Measurements from ENCODE around the gene TSPAN18.

The TSPAN18 gene

GRCh38 chr11:44729063-44729462 is 2.3 kb downstream of the TSPAN18 start:
- TF ChIP-seq CTCF (IDR thresholded peaks at IDR 0.05; ENCODE audit: insufficient read depth, low read length, poor library complexity, severe bottlenecking): no peak
- H3K27me3 ChIP-seq (replicated peaks; ENCODE audit: control insufficient read depth, insufficient read depth, low read length): no peaks in the 10 kb centered on the region; the same call in none of the 2 replicates
- H3K4me3 ChIP-seq (replicated peaks; ENCODE audit: low read depth, low read length): no peak overlapping the region
- H3K36me3 ChIP-seq (ENCODE audit: control insufficient read depth, insufficient read depth, low read length): no peaks in the 10 kb centered on the region
- DNase-seq (ENCODE audit: extremely low read depth, insufficient read length): no peak

GRCh38 chr11:44729713-44730112 is 3.0 kb downstream of the TSPAN18 start:
- Histone ChIP-seq H3K4me3 (replicated peaks; ENCODE audit: low read depth, low read length) (no peak overlapping the region), H3K36me3 (ENCODE audit: control insufficient read depth, insufficient read depth, low read length) (no peaks in the 10 kb centered on the region), H3K27me3 (replicated peaks; ENCODE audit: control insufficient read depth, insufficient read depth, low read length) (no peaks in the 10 kb centered on the region; the same call in none of the 2 replicates)
- TF ChIP-seq CTCF (IDR thresholded peaks at IDR 0.05; ENCODE audit: insufficient read depth, low read length, poor library complexity, severe bottlenecking): no peak
- no peak for DNase-seq (ENCODE audit: extremely low read depth, insufficient read length)

GRCh38 chr11:44730775-44731174 is 4.0 kb downstream of the TSPAN18 start:
- TF ChIP-seq CTCF (IDR thresholded peaks at IDR 0.05; ENCODE audit: insufficient read depth, low read length, poor library complexity, severe bottlenecking): no peak
- no peak for DNase-seq (ENCODE audit: extremely low read depth, insufficient read length)
- no peaks in the 10 kb centered on the region; the same call in none of the 2 replicates for H3K27me3 ChIP-seq (replicated peaks; ENCODE audit: control insufficient read depth, insufficient read depth, low read length)

GRCh38 chr11:44731685-44732430 is 5.1 kb downstream of the TSPAN18 start:
- Histone ChIP-seq H3K36me3 (ENCODE audit: control insufficient read depth, insufficient read depth, low read length) (no peaks in the 10 kb centered on the region), H3K4me3 (replicated peaks; ENCODE audit: low read depth, low read length) (no peak overlapping the region), H3K27me3 (replicated peaks; ENCODE audit: control insufficient read depth, insufficient read depth, low read length) (no peaks in the 10 kb centered on the region; the same call in none of the 2 replicates)
- DNase-seq (ENCODE audit: extremely low read depth, insufficient read length): no peak
- no peak for TF ChIP-seq CTCF (IDR thresholded peaks at IDR 0.05; ENCODE audit: insufficient read depth, low read length, poor library complexity, severe bottlenecking)

More at GRCh38 chr11:44730775-44731174, 4.0 kb downstream of the TSPAN18 start:
- no peaks in the 10 kb centered on the region for H3K36me3 ChIP-seq (ENCODE audit: control insufficient read depth, insufficient read depth, low read length)
- H3K4me3 ChIP-seq (replicated peaks; ENCODE audit: low read depth, low read length): no peak overlapping the region

GRCh38 chr11:44732564-44732963 is 5.8 kb downstream of the TSPAN18 start:
- H3K27me3 ChIP-seq (replicated peaks; ENCODE audit: control insufficient read depth, insufficient read depth, low read length): no peaks in the 10 kb centered on the region; the same call in none of the 2 replicates
- no peak overlapping the region for H3K4me3 ChIP-seq (replicated peaks; ENCODE audit: low read depth, low read length)
- no peak for TF ChIP-seq CTCF (IDR thresholded peaks at IDR 0.05; ENCODE audit: insufficient read depth, low read length, poor library complexity, severe bottlenecking)
- no peaks in the 10 kb centered on the region for H3K36me3 ChIP-seq (ENCODE audit: control insufficient read depth, insufficient read depth, low read length)
- no peak for DNase-seq (ENCODE audit: extremely low read depth, insufficient read length)

All from GM06990 (cell line).